Measurements from ENCODE around the gene TYW1.
A peak's percentile ranks its signal among the peaks of the same experiment; 100 is the strongest.
"Not testable (repeated sequence)": the region's sequence is repeated elsewhere in the genome, so short reads cannot be mapped to it uniquely, and the experiment has no call there.

The TYW1 gene

GRCh38 chr7:67251986-67252558 lies 255.4 kb downstream of the TYW1 start:
- no peak for DNase-seq (ENCODE audit: low spot score)

- not testable (repeated sequence) for DNase-seq (ENCODE audit: low spot score)
Observed at GRCh38 chr7:67255076-67255475, 258.4 kb downstream of the TYW1 start.

DNA sequence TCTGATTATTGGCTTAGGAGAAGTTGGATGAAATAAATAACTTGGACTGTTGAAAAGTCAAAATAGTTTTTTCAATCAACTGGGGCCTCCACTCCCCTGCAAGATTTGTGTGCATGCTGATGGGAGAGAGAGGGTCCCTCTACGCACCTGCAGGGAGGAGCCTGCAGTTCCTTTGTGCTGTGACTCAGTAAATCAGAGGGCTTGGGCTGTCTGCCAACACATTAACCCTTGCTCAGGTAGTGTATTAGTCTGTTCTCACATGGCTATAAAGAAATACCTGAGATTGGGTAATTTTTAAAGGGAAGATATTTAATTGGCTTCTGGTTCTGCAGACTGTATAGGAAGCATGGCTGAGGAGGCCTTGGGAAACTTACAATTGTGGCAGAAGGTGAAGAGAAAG lies 261.1 kb downstream of the TYW1 start:
- DNase-seq (ENCODE audit: low spot score): not testable (repeated sequence)

DNA sequence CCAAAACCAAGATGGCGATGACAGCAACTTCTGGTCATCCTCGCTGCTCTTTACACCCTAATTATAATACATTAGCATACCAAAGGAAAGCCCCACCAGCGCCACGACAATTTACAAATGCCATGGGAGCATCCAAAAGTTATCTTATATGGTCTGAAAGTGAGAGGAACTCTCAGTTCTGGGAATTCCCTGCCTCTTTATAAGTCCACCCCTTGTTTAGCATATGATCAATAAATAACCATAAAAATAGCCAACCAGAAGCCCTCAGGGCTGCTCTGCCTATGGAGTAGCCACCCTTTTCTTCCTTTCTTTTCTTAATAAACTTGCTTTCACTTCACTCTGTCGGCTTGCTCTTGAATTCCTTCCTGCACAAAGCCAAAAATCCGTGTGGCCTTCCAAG lies 262.7 kb downstream of the TYW1 start:
- DNase-seq (ENCODE audit: low spot score): not testable (repeated sequence)

GRCh38 chr7:67260166-67260586 lies 263.5 kb downstream of the TYW1 start:
- DNase-seq (ENCODE audit: low spot score): not testable (repeated sequence)

DNA sequence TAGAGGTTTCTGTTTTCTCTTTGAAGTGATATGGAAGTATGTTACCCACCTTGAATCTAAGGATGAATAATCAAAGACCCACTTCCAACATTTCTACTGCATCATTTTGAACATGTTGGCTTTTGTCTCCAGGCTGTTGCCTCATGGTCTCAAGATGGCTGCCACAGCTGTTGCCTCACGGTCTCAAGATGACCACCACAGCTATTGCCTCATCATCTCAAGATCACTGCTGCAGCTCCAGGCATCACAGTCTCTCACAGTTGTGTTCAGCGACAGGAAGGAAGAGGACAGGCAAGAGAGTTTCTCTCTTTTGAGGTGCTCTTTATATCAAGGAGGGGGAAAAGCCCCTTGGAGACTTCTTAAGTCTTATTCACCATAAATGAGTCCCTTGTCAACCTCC lies 267.4 kb downstream of the TYW1 start:
- DNase-seq (ENCODE audit: low spot score): not testable (repeated sequence)

- not testable (repeated sequence) for DNase-seq (ENCODE audit: low spot score)
Observed at GRCh38 chr7:67266070-67266469, 269.4 kb downstream of the TYW1 start.

DNA sequence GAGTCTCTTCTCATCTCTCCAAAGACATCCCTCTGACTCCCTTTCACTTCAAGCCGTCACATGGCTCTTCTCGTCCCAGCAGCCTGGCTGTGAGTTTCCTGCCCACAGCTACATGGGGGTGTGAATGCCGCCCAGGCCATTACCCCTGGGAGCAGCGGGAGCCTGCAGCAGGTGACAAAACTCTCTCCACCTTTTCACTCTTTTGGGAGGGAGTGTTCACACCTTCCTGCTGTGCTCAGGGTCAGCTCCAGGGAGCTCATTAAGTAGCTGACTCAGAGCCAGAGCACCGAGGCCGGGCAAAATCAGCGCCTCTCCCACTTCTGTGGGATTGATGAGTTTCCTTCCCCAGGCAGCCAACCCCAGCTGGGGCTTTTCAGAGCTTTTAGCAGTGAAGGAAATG lies 271.3 kb downstream of the TYW1 start:
- DNase-seq (ENCODE audit: low spot score): peak; percentile 2

DNA sequence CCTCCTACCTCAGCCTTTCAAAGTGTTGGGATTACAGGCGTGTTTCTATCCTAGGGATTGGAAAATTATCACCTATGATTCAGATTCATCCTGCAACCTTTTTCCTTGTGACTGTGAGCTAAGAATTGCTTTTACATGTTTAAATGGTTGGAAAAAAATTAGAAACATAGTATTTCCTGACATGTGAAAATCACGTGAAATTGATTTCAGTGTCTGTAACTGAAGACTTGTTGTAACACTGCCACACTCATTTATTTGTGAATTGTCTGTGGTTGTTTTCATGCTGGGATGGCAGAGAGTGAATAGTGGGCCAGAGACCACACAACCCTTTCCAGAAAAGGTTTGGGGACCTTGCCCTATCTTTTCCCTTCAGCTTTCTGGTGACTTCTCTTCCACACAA lies 273.3 kb downstream of the TYW1 start:
- not testable (repeated sequence) for DNase-seq (ENCODE audit: low spot score)
